GM18498 (cell line): ENCODE results near the gene ITM2C.

Experiments used
- ATAC-seq: cut with Tn5 transposase; IDR thresholded peaks from one replicate; pipeline ENCODE4 v1.9.1; 2021; ENCODE audit warnings: mild to moderate bottlenecking, moderate library complexity; ENCODE audit not compliant: unreplicated experiment

ITM2C gene

GRCh38 chr2:230922951-230923717, 58.4 kb downstream of the ITM2C start:
- no peak for ATAC-seq

- no peak for ATAC-seq
These were observed 59.3 kb downstream of the ITM2C start for GRCh38 chr2:230924092-230924469.

GRCh38 chr2:230924470-230925341, 60.0 kb downstream of the ITM2C start, which contains the start of gene GPR55:
GPR55 (minus strand) TSS chr2:230925242; CDS start chr2:230910962, 14,280 bp downstream.
- ATAC-seq, result peak; percentile 37

- peak; percentile 32 for ATAC-seq
These were observed 60.7 kb downstream of the ITM2C start for GRCh38 chr2:230925443-230925878.

- peak; percentile 37 for ATAC-seq
These were observed 61.4 kb downstream of the ITM2C start for GRCh38 chr2:230925879-230926765.

- ATAC-seq, result no peak
These were observed 63.1 kb downstream of the ITM2C start for GRCh38 chr2:230927711-230928341.
